OCI-LY7 (cell line): Measurements from ENCODE around the gene THSD7B. TPM values are rescaled to one million over a fixed set of nuclear protein-coding genes. Genes with fewer than 3 reads are reported as not detected.

Source experiments
- BruUV-seq: library from RNA; stranded (reverse); fragments of 400-500 nt; replicated peaks from 2 replicates; lab custom pipeline; 2021; lab: Mats Ljungman, UMichigan
- CTCF ChIA-PET: fragments of 300-600 bp; sonication (Branson Sonifier 250); formaldehyde crosslinking; loops from one replicate; lab custom pipeline; 2022; ENCODE audit warnings: antibody characterized with exemption; ENCODE audit not compliant: unreplicated experiment; lab: Charles Lee
- POLR2A ChIA-PET: fragments of 300-600 bp; sonication (Branson Sonifier 250); formaldehyde crosslinking; loops from one replicate; lab custom pipeline; 2022; ENCODE audit warnings: antibody characterized with exemption; lab: Charles Lee
- DNase-seq: peaks from one replicate; pipeline ENCODE4 v3.0.0-alpha.2; 2015; ENCODE audit warnings: low spot score
- H2AFZ ChIP-seq: fragments of 200-600 bp; sonication (generic), shearing (Covaris generic); 2 replicates; pipeline ENCODE4 v1.6.1; 2014; ENCODE audit warnings: mild to moderate bottlenecking, antibody characterized with exemption, low read length, moderate library complexity
- H3K27ac ChIP-seq: fragments of 200-600 bp; sonication (generic); 2 replicates; pipeline ENCODE4 v1.5.1; 2014; ENCODE audit warnings: mixed run types, low read depth, mild to moderate bottlenecking, moderate library complexity, low read length, inconsistent platforms; ENCODE audit not compliant: poor library complexity, severe bottlenecking
- H3K36me3 ChIP-seq: fragments of 200-600 bp; sonication (generic); 2 replicates; pipeline ENCODE4 v1.6.1; 2014; ENCODE audit warnings: mild to moderate bottlenecking, antibody characterized with exemption, low read length, moderate library complexity, mixed read lengths; ENCODE audit not compliant: insufficient read depth
- H3K4me1 ChIP-seq: fragments of 200-600 bp; sonication (generic); 2 replicates; pipeline ENCODE4 v1.5.1; 2014; ENCODE audit warnings: mild to moderate bottlenecking, low read length; ENCODE audit not compliant: insufficient read depth, poor library complexity, severe bottlenecking
- H3K4me2 ChIP-seq: fragments of 200-600 bp; sonication (generic); 2 replicates; pipeline ENCODE4 v1.6.1; 2014; ENCODE audit warnings: mild to moderate bottlenecking, low read length
- H3K4me3 ChIP-seq: fragments of 200-600 bp; sonication (generic); 2 replicates; pipeline ENCODE4 v1.5.1; 2014; ENCODE audit warnings: mild to moderate bottlenecking, low read depth, low read length; ENCODE audit not compliant: poor library complexity, severe bottlenecking
- H3K79me2 ChIP-seq: fragments of 200-600 bp; sonication (generic); 2 replicates; pipeline ENCODE4 v1.6.1; 2016; ENCODE audit warnings: low read depth, mild to moderate bottlenecking, low read length, moderate library complexity, mixed read lengths; ENCODE audit not compliant: insufficient read depth
- H3K9me2 ChIP-seq: fragments of 200-600 bp; sonication (generic); 2 replicates; pipeline ENCODE4 v1.6.1; 2016; ENCODE audit warnings: mild to moderate bottlenecking, low read length, mixed read lengths; ENCODE audit not compliant: insufficient read depth
- H3K9me3 ChIP-seq: fragments of 200-600 bp; sonication (generic); 2 replicates; pipeline ENCODE4 v1.6.1; 2014; ENCODE audit warnings: mild to moderate bottlenecking, mixed run types, low read length, mixed read lengths
- H4K20me1 ChIP-seq: fragments of 200-600 bp; sonication (generic); 2 replicates; pipeline ENCODE4 v1.6.1; 2014; ENCODE audit warnings: mild to moderate bottlenecking, antibody characterized with exemption, low read length, moderate library complexity, mixed read lengths; ENCODE audit not compliant: insufficient read depth
- EZH2phosphoT487 ChIP-seq: fragments of 200-600 bp; sonication (generic); IDR thresholded peaks from 2 replicates; pipeline ENCODE4 v1.6.1; 2018; ENCODE audit warnings: low read depth, borderline replicate concordance, mild to moderate bottlenecking, mixed run types, antibody characterized with exemption, low read length, moderate library complexity, mixed read lengths
- intact Hi-C: fragments of 100-400 bp; cut with micrococcal nuclease; formaldehyde crosslinking; loops from one replicate; pipeline ENCODE4 v1.10.0; 2022; ENCODE audit not compliant: unreplicated experiment
- total RNA-seq, 2 experiments: library from RNA; depleted of rRNA in 1 of 2; stranded (reverse); fragments of >200 nt in 1 of 2; shearing (Covaris generic) in 1 of 2; gene quantifications; 2 replicates each; pipeline ENCODE4 v1.2.3, GENCODE V29; 2014 to 2022
- TF ChIP-seq, protein P1 (sequence below): fragments of 200-600 bp; sonication (generic); conservative IDR thresholded peaks from 2 replicates; pipeline ENCODE4 v1.5.1; 2014; ENCODE audit warnings: mild to moderate bottlenecking, antibody characterized with exemption, low read length, moderate library complexity, mixed read lengths

Gene THSD7B
- total RNA-seq, 2 experiments from 2014 or later: 1.8 TPM

DNA sequence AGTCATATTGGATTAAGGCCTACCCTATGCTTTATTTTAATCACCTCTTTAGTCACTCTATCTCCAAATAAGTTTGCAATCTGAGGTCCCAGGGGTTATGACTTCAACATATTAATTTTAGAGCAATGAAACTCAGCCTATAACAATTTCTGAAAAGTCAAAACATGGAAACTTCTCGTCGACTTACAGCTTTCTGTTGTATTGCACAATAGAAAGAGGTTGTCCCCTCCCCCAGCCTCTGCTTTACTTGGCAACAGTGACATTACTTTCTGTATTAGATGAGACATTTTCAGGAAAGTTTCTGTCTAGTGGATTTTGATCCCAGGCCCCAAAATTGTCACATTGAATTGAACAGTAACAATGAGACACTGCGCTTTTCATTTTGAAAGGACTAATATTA is 326.4 kb downstream of the THSD7B start:
- TF ChIP-seq EZH2phosphoT487: no peak
- TF ChIP-seq, protein P1, sequence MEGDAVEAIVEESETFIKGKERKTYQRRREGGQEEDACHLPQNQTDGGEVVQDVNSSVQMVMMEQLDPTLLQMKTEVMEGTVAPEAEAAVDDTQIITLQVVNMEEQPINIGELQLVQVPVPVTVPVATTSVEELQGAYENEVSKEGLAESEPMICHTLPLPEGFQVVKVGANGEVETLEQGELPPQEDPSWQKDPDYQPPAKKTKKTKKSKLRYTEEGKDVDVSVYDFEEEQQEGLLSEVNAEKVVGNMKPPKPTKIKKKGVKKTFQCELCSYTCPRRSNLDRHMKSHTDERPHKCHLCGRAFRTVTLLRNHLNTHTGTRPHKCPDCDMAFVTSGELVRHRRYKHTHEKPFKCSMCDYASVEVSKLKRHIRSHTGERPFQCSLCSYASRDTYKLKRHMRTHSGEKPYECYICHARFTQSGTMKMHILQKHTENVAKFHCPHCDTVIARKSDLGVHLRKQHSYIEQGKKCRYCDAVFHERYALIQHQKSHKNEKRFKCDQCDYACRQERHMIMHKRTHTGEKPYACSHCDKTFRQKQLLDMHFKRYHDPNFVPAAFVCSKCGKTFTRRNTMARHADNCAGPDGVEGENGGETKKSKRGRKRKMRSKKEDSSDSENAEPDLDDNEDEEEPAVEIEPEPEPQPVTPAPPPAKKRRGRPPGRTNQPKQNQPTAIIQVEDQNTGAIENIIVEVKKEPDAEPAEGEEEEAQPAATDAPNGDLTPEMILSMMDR: no peak
- BruUV-seq: no TSS peak
- POLR2A ChIA-PET: interaction anchor here (0.7 kb wide), 1 partner anchor 398 kb away, joined by 3 read pairs; no protein-coding TSS in a partner anchor
- Histone ChIP-seq H3K4me2 (no peak overlapping the region), H3K4me3 (no peak overlapping the region), H3K36me3 (no peaks in the 10 kb centered on the region), H4K20me1 (no peaks in the 10 kb centered on the region), H3K4me1 (no peaks in the 10 kb centered on the region), H3K27ac (no peak overlapping the region), H3K9me3 (no peaks in the 10 kb centered on the region), H2AFZ (no peak overlapping the region), H3K79me2 (no peaks in the 10 kb centered on the region), H3K9me2 (no peaks in the 10 kb centered on the region)
- intact Hi-C loops: no loop called here
- CTCF ChIA-PET: no interaction called here
- DNase-seq: no peak

DNA sequence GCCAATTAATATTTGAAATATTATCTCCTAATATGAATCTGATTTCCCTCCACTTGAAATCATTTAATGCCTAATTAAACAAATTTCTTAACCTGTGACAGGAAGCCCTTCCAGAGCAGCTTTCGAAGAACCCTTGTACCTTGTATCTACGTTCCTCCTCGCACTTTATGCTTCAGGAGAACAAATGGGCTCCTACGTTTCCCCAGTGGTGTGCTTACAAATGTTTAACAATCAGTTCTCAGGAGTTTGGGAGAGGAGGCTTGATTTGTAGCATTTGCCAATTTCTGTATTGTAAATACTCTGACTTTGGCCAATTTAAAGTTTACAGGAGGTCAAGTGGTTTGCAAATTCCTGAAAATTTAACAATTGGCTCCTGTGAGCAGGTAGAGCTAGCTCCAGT is 327.8 kb downstream of the THSD7B start:
- DNase-seq: no peak
- Histone ChIP-seq H2AFZ (no peak overlapping the region), H3K79me2 (no peaks in the 10 kb centered on the region), H3K4me1 (no peaks in the 10 kb centered on the region), H4K20me1 (no peaks in the 10 kb centered on the region), H3K9me2 (no peaks in the 10 kb centered on the region), H3K4me3 (no peak overlapping the region), H3K27ac (no peak overlapping the region), H3K4me2 (no peak overlapping the region), H3K36me3 (no peaks in the 10 kb centered on the region), H3K9me3 (no peaks in the 10 kb centered on the region)
- TF ChIP-seq EZH2phosphoT487: no peak
- TF ChIP-seq, protein P1: no peak
- POLR2A ChIA-PET: no interaction called here
- intact Hi-C loops: no loop called here
- BruUV-seq: no TSS peak
- CTCF ChIA-PET: no interaction called here

GRCh38 chr2:137096187-137096586 is 330.8 kb downstream of the THSD7B start:
- intact Hi-C loops: no loop called here
- H2AFZ ChIP-seq: no peak overlapping the region
- no peaks in the 10 kb centered on the region for H4K20me1 ChIP-seq
- H3K4me2 ChIP-seq: no peak overlapping the region
- H3K79me2 ChIP-seq: no peaks in the 10 kb centered on the region
- BruUV-seq: no TSS peak
- no peak overlapping the region for H3K27ac ChIP-seq
- TF ChIP-seq EZH2phosphoT487: no peak
- TF ChIP-seq, protein P1: no peak
- no peaks in the 10 kb centered on the region for H3K9me2 ChIP-seq
- no peak for DNase-seq
- H3K4me3 ChIP-seq: no peak overlapping the region
- H3K9me3 ChIP-seq: no peaks in the 10 kb centered on the region
- no peaks in the 10 kb centered on the region for H3K4me1 ChIP-seq
- ChIA-PET CTCF (no interaction called here), POLR2A (no interaction called here)
- H3K36me3 ChIP-seq: no peaks in the 10 kb centered on the region
